ENCODE data around the gene RPRM. TPM values are rescaled to one million over a fixed set of nuclear protein-coding genes. Genes with fewer than 3 reads are reported as not detected.

RPRM gene
- total RNA-seq = under 1 TPM; 0.20 to 0.23 TPM

DNA sequence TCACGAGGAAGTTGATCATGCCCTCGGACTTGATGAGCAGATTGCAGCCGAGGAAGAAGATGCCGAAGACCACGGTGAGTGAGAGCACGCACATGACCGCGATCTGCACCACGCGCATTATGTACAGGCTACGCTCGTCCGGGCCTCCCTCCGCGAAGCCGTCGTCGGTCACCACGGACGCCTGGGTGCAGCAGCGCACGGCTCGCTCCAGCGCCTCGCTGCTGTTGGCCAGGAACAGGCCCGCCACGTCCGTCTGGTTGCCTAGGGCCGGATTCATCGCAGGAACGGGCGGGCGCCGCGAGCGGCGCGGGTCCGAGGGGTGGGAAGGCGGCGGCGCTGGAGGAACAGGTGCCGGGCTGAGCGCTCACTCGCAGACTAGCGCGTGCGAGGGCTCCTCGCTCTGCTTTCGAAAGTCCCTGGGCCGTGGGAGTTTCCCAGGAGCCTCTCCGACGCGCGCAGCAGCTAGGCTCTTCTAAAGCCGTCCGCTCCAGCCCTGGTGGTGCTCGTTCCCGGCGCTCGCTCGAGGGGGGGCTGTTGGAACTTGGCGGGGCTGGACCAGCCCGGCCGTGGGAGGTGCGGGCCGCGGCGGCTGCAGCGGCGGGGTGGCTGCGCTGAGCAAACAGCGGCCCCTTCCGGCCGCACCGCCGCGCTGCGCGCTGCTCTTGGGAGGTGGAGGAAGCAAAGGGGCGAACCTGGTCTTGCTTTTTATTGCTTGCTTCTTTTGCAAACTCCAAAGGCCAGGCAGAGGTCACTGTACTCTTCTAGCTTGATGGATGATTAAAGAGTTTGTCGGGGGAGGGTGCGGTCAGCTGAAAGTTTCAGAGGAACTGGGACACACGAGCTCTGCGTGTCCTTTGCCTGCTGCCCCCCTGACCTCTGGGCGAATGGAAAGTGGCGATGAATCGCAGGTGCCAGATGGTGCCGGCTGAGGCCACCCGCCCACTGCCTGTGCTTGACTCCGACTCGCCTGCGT lies at the start of gene RPRM:
RPRM (minus strand) TSS at position 474 of the 973 bp plus-strand sequence; CDS start at position 277, 197 bp downstream.
- TF ChIP-seq, protein P1, sequence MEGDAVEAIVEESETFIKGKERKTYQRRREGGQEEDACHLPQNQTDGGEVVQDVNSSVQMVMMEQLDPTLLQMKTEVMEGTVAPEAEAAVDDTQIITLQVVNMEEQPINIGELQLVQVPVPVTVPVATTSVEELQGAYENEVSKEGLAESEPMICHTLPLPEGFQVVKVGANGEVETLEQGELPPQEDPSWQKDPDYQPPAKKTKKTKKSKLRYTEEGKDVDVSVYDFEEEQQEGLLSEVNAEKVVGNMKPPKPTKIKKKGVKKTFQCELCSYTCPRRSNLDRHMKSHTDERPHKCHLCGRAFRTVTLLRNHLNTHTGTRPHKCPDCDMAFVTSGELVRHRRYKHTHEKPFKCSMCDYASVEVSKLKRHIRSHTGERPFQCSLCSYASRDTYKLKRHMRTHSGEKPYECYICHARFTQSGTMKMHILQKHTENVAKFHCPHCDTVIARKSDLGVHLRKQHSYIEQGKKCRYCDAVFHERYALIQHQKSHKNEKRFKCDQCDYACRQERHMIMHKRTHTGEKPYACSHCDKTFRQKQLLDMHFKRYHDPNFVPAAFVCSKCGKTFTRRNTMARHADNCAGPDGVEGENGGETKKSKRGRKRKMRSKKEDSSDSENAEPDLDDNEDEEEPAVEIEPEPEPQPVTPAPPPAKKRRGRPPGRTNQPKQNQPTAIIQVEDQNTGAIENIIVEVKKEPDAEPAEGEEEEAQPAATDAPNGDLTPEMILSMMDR (IDR thresholded peaks at IDR 0.05) = peak; percentile 78
- H3K4me1 Mint-ChIP-seq (ENCODE audit: low read depth) = peaks cover 19% of the 10 kb centered on the region
- CTCF ChIA-PET = interaction anchor here (0.7 to 1.6 kb wide), 6 partner anchors 8 to 620 kb away, joined by 3 to 8 read pairs (median 4); no protein-coding TSS in a partner anchor
- H3K36me3 Mint-ChIP-seq (ENCODE audit: low read depth) = no peaks in the 10 kb centered on the region
- DNase-seq = peak; percentile 59
- ATAC-seq = peak; percentile 86
- no peaks in the 10 kb centered on the region for H3K9me3 Mint-ChIP-seq
- H3K27ac Mint-ChIP-seq = no peak within 1 kb of the TSS
- peaks cover 64% of the 10 kb centered on the region for H3K27me3 Mint-ChIP-seq
- POLR2A ChIA-PET = no interaction called here
- H3K4me3 Mint-ChIP-seq = peak within 1 kb of the TSS; percentile 58
- intact Hi-C loops (cut with micrococcal nuclease) = no loop called here

DNA sequence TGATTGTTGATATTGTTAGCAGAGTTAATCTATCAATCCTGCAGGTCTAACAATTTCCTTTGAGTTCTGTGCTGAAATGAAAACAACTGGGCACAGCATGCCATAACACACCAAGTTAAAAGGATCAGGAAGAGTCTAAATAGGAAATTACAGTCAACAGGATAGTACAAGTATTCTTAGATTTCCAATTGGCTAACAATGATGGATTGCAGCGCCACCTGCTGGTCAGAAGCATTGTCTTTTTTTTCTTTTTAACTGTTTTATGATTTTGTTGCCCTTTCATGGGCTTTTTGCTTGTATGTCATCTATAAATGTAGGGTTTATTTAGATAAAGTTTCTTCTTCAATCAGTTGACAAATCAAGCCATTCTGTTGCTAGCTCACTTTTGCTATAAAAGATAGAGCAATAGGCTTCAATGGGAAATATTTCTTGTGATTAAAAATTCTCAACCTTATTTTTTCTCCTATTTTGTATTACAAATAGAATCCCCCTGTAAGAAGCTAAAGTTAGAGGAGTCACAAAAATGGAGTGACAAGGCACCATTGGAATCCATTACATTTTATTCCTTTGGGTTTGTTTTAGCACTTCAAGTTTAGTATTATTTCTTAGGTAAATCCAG lies 40.8 kb upstream of the RPRM start:
- H3K27me3 Mint-ChIP-seq = peaks cover 11% of the 10 kb centered on the region
- ATAC-seq = no peak
- TF ChIP-seq, protein P1 (IDR thresholded peaks at IDR 0.05) = peak; percentile 76
- CTCF ChIA-PET = interaction anchor here (0.7 to 1.9 kb wide), 16 partner anchors 10 to 777 kb away, joined by 3 to 8 read pairs (median 3); no protein-coding TSS in a partner anchor
- H3K27ac Mint-ChIP-seq = no peak overlapping the region
- intact Hi-C loops (cut with micrococcal nuclease) = loop anchor here (10.0 kb wide), 3 partner anchors 355 to 1485 kb away; no protein-coding TSS in a partner anchor
- H3K36me3 Mint-ChIP-seq (ENCODE audit: low read depth) = no peaks in the 10 kb centered on the region
- no peak overlapping the region for H3K4me3 Mint-ChIP-seq
- H3K9me3 Mint-ChIP-seq = no peaks in the 10 kb centered on the region
- POLR2A ChIA-PET = no interaction called here
- H3K4me1 Mint-ChIP-seq (ENCODE audit: low read depth) = no peaks in the 10 kb centered on the region
- peak; percentile 75 for DNase-seq

DNA sequence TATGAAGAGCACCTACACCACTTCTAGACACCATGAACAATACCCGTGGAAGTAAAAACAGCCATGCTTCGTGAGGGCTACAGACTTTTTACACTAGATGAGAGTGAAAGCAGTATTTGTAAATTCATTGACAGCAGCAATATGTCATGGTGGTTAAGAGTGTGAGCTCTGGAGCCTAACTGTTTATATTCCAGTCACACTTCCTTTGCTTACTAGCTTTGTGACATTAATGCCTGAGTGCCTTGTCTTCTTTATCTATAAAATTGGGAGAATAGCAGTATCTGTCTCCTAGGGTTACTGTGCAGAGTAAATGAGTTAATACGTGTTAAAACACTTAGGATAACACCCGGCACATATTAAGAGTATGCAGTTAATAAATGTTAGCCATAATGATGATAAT lies 33.8 kb upstream of the RPRM start:
- peaks cover 4% of the 10 kb centered on the region for H3K9me3 Mint-ChIP-seq
- no peak overlapping the region for H3K27ac Mint-ChIP-seq
- TF ChIP-seq, protein P1 (IDR thresholded peaks at IDR 0.05) = no peak
- intact Hi-C loops (cut with micrococcal nuclease) = loop anchor here (10.0 kb wide), 3 partner anchors 348 to 1478 kb away; no protein-coding TSS in a partner anchor
- H3K27me3 Mint-ChIP-seq = peaks cover 5% of the 10 kb centered on the region
- POLR2A ChIA-PET = no interaction called here
- no peak for ATAC-seq
- CTCF ChIA-PET = no interaction called here
- no peaks in the 10 kb centered on the region for H3K36me3 Mint-ChIP-seq (ENCODE audit: low read depth)
- H3K4me1 Mint-ChIP-seq (ENCODE audit: low read depth) = no peaks in the 10 kb centered on the region
- no peak for DNase-seq
- H3K4me3 Mint-ChIP-seq = no peak overlapping the region

DNA sequence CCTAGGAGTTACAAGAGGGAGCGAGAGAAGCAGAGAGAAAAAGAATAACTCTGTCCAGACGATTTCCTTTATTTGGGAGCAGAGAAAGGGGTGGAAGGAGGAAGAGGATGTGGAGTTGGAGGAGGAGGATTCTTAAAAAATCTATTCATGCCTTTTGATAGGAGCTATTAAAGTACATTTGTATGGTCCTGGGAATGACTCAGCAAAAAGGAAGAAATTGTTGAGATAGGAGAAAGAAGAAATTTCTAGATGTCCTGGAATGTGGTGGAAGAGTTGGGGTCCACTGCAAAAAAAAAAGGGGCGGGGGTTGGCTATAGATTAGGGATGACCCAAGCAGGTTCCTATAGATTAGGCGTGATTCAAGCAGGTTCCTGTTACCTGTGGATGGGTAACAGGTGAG lies 32.4 kb upstream of the RPRM start:
- intact Hi-C loops (cut with micrococcal nuclease) = loop anchor here (10.0 kb wide), 3 partner anchors 346 to 1476 kb away; no protein-coding TSS in a partner anchor
- TF ChIP-seq, protein P1 (IDR thresholded peaks at IDR 0.05) = no peak
- DNase-seq (no peak), ATAC-seq (no peak)
- ChIA-PET CTCF (no interaction called here), POLR2A (interaction anchor here (0.5 kb wide), 1 partner anchor 125 kb away, joined by 5 read pairs; no protein-coding TSS in a partner anchor)
- Mint-ChIP-seq H3K27ac (no peak overlapping the region), H3K4me3 (no peak overlapping the region), H3K4me1 (ENCODE audit: low read depth) (no peaks in the 10 kb centered on the region), H3K27me3 (peaks cover 5% of the 10 kb centered on the region), H3K36me3 (ENCODE audit: low read depth) (no peaks in the 10 kb centered on the region), H3K9me3 (peaks cover 7% of the 10 kb centered on the region)
